ENCODE data around the gene C2orf80. TPM values are rescaled to one million over a fixed set of nuclear protein-coding genes. Genes with fewer than 3 reads are reported as not detected.
"Not testable (repeated sequence)": the region's sequence is repeated elsewhere in the genome, so short reads cannot be mapped to it uniquely, and the experiment has no call there.

C2orf80 gene
- not detected in 2 replicates for total RNA-seq

GRCh38 chr2:208189810-208190503, at the start of gene C2orf80:
C2orf80 (minus strand) TSS chr2:208190030; CDS start chr2:208186986, 3,044 bp downstream.
- intact Hi-C loops (cut with micrococcal nuclease): no loop called here

DNA sequence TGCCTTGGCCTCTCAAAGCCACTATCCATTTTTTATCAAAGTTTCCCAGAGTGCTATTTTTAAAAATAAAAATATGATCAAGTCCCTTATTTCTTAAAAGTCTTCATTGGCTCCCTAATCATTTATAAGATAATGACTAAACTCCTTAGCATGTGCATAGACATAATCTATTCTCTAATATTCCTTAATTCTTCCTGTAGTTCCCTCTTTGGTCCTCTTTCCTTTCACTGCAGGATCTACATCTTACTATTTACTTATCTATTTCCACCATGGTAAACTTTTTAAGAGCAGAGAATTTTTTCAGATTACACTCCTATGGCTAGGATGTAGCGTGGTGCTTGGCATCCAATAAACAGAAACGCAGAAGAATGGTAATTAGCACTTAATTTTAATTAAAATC, 46.0 kb upstream of the C2orf80 start:
- intact Hi-C loops (cut with micrococcal nuclease): no loop called here

- intact Hi-C loops (cut with micrococcal nuclease): no loop called here
Measured at GRCh38 chr2:208234786-208235185, 45.0 kb upstream of the C2orf80 start.

- intact Hi-C loops (cut with micrococcal nuclease): no loop called here
Measured at GRCh38 chr2:208228476-208228875, 38.6 kb upstream of the C2orf80 start.

DNA sequence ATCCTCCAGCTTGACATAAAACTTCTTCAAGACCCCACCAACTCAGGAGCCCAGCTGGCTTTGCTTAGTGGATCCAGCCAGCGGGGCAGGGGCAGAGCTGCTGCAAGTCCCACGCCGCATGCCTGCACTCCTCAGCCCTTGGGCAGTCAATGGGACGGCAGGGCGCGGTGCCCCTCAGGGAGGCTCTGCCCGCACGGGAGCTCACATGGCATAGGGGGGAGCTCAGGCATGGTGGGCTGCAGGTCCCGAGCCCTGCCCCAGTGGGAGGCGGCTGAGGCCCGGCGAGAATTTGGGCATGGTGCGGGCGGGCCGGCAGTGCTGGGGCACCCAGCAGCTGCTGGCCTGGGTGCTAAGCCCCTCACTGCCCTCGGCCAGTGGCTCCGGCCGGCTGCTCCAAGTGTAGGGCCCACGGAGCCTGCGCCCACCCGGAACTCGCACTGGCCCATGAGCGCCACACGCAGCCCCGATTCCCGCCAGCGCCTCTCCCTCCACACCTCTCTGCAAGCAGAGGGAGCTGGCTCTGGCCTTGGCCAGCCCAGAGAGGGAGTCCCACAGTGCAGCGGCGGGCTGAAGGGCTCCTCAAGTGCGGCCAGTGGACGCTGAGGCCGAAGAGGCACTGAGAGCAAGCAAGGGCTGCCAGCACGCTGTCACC, 37.9 kb upstream of the C2orf80 start:
- intact Hi-C loops (cut with micrococcal nuclease): no loop called here

DNA sequence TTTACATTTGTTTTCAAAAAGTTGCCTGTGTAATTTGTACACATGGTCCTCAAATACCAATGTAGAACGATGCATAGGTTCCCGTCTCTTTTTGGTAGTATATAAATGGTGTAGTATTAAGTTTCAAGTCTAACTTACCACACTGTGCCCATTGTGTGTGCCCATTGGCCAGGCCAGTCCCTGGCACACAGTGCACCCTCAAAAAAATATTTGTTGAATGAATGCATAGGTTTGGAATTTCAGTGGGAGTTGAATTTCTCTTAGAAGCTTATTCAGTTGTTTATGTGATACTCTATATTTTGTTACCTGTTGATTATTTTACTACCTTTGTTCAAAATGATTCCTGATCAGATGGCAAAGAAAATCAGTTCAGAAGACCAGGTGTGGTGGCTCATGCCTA, 35.0 kb upstream of the C2orf80 start:
- intact Hi-C loops (cut with micrococcal nuclease): no loop called here

DNA sequence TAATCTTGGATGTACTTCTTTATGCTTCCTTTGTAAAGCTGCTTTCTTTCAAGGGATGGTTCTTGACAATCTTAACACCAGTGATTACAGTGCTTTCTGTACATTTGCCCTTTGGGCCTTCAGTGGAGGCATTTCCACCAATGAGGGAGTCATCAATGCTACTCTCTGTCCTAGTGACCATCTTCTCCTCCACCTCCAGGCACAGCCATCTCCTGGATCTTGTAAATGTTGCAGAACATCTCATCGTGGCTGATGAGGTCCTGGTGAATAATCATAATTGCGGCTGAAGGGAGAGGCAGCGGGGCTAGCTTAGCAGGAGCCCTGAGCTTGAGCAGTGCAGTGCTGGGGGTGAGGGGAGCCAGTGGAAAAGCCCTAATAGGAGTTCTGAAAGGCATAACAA, 32.5 kb upstream of the C2orf80 start:
- intact Hi-C loops (cut with micrococcal nuclease): no loop called here

- intact Hi-C loops (cut with micrococcal nuclease): not testable (repeated sequence)
Measured at GRCh38 chr2:208221873-208222272, 32.0 kb upstream of the C2orf80 start.

DNA sequence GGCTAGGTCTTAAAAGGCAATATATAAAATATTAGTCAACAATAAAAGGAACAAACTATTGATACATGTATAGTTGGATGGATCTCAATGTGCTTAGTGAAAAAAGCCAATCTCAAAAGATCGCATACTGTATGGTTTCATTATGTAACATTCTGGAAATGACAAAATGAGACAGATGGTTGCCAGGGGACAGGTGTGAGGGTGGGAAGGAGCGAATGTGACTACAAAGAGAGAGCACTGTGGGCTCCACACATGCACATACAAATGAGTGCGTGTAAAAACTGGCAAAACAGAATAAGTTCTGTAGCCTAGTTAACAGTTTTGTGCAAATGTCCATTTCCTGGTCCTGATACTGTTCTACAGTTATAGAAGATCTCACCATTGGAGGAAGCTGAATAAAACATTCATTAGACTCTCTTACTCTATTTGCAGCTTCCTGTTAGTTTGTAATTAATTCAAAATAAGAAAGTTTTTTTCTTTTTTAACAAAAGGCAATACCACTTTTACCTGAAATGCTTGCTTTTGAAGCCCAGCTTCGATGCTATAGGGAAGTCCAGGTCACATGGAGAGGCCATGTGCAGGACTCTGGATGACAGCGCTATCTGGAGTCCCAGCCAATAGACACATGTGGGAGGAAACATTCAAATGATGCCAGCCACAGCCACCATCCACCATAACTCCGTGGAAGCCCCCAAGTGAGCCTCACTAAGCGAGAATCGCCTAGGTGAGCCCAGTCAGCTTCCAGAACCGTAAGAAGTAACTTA, 21.0 kb upstream of the C2orf80 start:
- intact Hi-C loops (cut with micrococcal nuclease): no loop called here

DNA sequence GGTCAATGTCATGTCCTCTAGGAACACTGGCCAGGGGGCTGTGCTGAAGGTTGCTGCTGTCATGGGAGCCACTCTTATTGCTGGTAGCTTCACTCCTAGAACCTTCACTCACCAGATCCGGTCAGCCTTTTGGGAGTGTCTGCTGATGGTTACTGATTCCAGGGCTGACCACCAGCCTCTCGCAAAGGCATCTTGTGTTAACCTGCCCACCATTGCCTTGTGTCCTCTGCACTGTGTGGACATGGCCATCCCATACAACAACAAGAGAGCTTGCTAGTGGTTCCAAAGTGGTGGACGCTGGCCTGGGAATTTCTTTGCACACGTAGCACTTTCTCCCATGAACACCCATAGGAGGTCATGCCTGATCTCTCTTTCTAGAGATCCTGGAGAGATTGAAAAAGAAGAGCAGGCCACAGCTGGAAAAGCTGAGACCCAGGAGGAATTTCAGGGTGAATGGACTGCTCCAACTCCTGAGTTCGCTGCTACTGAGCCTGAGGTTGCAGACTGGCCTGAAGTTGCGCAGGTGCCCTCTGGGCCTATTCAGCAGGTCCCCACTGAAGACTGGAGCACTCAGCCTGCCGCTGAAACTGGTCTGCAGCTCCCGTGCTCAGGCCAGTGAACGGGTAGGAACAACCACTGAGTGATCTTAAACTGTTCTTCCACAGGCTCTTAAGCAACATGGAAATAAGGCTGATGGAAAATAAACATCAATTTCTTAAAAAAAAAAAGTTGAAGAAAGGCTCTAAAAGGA, 18.7 kb upstream of the C2orf80 start:
- intact Hi-C loops (cut with micrococcal nuclease): no loop called here

- intact Hi-C loops (cut with micrococcal nuclease): no loop called here
Measured at GRCh38 chr2:208207769-208208168, 17.9 kb upstream of the C2orf80 start.

DNA sequence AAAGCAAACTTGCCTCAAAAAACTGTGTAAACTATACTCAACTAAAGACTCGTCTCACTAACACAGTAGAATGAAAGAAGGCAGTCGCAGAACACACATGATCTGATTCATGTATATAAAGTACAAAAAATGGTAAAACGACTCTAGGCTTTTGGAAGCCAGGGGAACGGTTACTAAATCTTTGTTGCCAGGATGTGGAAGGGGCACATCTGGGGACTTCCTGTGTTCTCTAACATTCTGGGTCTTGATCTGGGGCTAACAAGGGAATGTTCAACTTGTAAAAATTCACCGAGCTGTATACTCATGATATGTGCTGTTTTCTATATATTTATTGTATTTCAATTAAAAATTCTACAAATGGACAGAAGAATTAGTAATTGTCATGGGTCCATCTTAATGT, 14.3 kb upstream of the C2orf80 start:
- intact Hi-C loops (cut with micrococcal nuclease): no loop called here

- intact Hi-C loops (cut with micrococcal nuclease): no loop called here
Measured at GRCh38 chr2:208195531-208195930, 5.7 kb upstream of the C2orf80 start.

DNA sequence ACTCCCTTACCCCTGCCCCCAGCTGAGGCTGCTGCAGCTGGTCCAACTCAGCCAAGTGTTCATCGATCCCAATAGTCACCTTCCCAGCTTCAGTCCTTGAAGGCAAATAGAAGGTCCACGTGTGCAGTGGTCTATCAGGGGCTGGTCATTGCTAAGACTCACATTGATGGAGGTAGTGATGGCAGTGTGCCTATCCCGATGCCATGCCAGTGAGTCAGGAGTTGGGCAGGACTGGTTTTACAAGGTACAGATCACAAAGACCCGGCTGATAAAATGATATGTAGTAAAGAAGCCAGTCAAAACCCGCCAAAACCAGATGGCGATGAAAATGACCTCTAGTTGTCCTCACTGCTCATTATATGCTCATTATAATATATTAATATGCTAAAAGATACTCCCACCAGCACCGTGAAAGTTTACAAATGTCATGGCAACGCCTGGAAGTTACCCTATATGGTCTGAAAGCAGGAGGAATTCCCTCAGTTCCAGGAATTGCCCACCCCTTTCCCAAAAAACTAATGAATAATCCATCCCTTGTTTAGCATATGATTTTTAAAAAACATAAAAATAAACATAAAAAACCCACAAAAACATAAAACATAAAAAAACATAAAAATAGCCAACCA, 2.9 kb upstream of the C2orf80 start:
- intact Hi-C loops (cut with micrococcal nuclease): no loop called here

GRCh38 chr2:208189069-208189809, 591 bp downstream of the C2orf80 start:
- intact Hi-C loops (cut with micrococcal nuclease): no loop called here

GRCh38 chr2:208186893-208187292, 2.9 kb downstream of the C2orf80 start:
- intact Hi-C loops (cut with micrococcal nuclease): no loop called here

GRCh38 chr2:208186465-208186864, 3.4 kb downstream of the C2orf80 start:
- intact Hi-C loops (cut with micrococcal nuclease): no loop called here

- intact Hi-C loops (cut with micrococcal nuclease): no loop called here
Measured at GRCh38 chr2:208183972-208184705, 5.7 kb downstream of the C2orf80 start.

GRCh38 chr2:208183526-208183925, 6.3 kb downstream of the C2orf80 start:
- intact Hi-C loops (cut with micrococcal nuclease): no loop called here

- intact Hi-C loops (cut with micrococcal nuclease): no loop called here
Measured at GRCh38 chr2:208182835-208183234, 7.0 kb downstream of the C2orf80 start.

Measured in T-helper 1 cell treated with Interleukin-12 subunit alpha and Interleukin-12 subunit beta and Interleukin-4 antibody, amounts not matched to agents 30 ng/mL and 1 ng/mL, for 36 hours (primary cell).